HG02973 (cell line): Measurements from ENCODE around the gene BLID.

Source experiments
- ATAC-seq: cut with Tn5 transposase; IDR thresholded peaks from one replicate; pipeline ENCODE4 v1.9.1; 2021; ENCODE audit warnings: moderate library complexity; ENCODE audit not compliant: unreplicated experiment

The BLID gene

DNA sequence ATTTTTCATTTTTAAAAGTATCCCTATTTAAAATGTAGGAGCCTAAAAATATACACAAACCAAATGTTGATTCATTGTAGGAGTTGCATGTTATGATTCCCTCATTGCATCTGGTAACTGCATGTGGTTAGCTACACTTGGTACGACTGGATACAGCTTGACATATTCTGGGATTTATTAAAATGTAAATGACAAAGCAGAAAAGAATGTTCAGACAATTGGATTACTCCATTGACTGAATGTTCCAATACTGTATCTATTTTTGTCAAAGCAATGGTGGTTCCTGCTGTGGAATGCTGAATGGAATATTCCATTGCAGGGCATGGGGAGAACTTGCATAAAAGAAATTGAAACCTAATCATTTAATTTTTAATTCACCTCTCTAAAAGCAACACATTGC lies 30.8 kb downstream of the BLID start:
- no peak for ATAC-seq

GRCh38 chr11:122082205-122082604 lies 33.8 kb downstream of the BLID start:
- ATAC-seq = no peak

- no peak for ATAC-seq
Observed at GRCh38 chr11:122081073-122081472, 34.9 kb downstream of the BLID start.

GRCh38 chr11:122077459-122077858 lies 38.6 kb downstream of the BLID start:
- ATAC-seq = no peak

- no peak for ATAC-seq
Observed at GRCh38 chr11:122076512-122077120, 39.4 kb downstream of the BLID start.

- ATAC-seq = no peak
Observed at GRCh38 chr11:122075016-122075415, 41.0 kb downstream of the BLID start.

DNA sequence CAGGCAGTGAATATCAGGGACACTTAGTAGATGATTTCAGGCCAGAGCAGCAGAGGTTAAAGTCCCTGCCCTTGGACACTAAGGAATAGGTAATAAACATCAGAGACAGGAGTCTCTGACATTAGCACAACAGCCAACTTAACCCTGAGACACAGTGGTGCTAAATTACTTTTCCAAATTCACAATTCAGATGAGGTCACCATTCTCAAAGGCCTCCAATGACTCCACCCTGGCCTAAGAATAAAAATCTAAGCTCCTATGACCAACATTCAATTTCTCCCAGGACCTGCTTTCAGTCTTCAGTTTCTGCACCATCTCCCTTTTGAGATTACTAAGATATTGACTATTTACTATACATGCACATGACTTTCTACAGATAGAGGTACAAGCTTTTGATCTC lies 42.0 kb downstream of the BLID start:
- no peak for ATAC-seq

DNA sequence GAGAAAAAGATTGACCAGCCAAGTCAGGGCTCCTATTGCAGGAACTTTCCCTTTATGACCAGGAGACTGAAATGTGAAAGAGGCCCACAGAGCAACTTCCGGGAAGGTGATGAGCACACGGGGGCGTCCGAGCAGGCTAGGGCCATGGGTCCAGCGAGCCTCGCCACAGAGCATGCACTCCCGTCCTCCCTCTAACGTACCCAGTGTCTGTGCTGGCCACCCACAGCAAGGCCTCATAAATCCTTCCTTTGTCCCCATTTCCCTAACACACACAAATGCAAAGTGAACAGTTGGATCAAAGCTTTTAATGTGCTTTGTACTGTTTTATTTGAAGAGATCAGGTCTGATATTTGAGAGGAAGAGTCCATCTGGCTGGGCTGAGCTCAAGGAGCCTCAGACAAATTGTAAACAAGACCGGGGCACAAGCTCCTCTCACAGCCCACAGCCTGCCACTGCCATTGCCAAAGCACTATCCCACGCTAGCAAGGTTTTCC lies 44.3 kb downstream of the BLID start:
- ATAC-seq = no peak

DNA sequence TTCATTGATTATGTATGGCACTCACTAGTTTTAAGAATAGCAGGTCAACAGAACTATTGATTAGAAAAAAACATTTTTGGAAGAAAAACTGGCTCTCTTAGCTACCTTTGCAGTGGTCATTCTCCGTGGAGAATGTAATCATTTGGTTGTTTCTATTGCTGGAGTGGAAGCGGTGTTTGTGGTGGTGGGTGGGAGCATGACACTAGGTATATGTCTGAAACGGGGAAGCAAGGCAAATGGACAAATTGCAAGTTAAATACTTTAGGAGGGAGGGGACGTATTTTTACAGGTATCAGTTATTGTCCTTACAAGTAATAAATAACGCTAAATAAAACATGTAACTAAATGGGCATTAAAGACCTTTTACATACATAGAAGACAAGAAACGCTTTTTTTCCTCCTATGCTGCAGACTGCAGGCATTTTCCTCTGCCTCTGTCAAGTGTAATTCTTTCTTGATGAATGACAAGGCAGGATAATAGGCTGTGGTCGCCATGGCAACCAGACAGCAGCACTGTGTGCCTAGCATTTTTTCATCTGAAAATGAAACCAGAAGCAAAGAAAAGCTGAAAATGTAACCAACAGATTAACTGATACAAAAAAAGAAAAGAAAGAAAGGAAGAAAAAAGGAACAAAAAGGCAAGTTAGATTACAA lies 46.2 kb downstream of the BLID start:
- ATAC-seq = no peak

DNA sequence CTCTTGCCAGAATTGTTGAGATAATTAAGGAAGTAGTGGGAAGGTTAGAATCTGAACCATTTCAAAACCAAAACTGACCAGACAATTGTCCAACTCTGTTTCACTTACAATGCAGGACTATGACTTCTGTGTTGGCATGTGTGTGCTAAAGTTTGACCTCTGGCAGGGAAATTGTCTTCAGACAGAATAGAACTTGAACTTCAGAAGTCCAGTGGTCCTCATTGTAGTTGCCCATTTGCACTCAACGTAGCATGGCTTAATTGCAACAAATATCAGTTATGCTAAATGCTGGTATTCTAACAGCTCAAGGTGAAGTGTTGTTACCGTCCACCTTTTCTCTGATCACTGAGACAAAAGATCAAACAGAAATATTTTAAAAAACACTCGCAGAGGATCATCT lies 47.2 kb downstream of the BLID start:
- no peak for ATAC-seq

DNA sequence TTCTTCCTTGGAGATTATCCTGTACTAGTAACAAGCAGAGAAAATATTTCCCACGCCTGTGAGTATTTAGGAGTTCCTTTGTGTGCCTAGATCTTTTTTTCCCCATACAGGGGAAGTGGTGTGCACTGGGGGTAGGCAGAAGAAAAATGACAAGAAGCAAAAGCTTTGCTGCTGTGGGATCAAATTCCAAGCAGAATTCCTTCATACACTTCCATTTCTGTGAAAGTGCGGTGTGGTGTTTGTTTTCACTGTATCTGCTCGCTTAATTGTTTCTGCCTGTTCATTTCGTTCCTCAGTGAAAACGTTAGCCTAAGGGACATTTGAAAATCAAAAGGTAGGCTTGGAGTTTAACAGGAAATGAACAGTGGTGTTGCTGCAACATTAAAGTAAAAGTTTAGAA lies 47.9 kb downstream of the BLID start:
- no peak for ATAC-seq
